Left ventricle myocardium inferior (tissue), 1 donor: ENCODE data around the gene TNFAIP8L2. TPM values are rescaled to one million over a fixed set of nuclear protein-coding genes. Genes with fewer than 3 reads are reported as not detected.

Source experiments
- DNase-seq: peaks from one replicate; pipeline ENCODE4 v3.0.0-alpha.2; 2020
- H3K27ac ChIP-seq: fragments of 200-600 bp; replicated peaks from 2 replicates; pipeline ENCODE4 v1.8.0; 2021
- H3K27me3 ChIP-seq: fragments of 200-600 bp; 2 replicates; pipeline ENCODE4 v1.8.0; 2021; ENCODE audit warnings: low read depth
- H3K36me3 ChIP-seq: fragments of 200-600 bp; 2 replicates; pipeline ENCODE4 v1.8.0; 2021
- H3K4me1 ChIP-seq: fragments of 200-600 bp; 2 replicates; pipeline ENCODE4 v1.8.0; 2021
- H3K4me3 ChIP-seq: fragments of 200-600 bp; 2 replicates; pipeline ENCODE4 v1.8.0; 2021; ENCODE audit warnings: mild to moderate bottlenecking, moderate library complexity
- H3K9me3 ChIP-seq: fragments of 200-600 bp; replicated peaks from 2 replicates; pipeline ENCODE4 v1.8.0; 2021
- intact Hi-C: fragments of 100-400 bp; cut with micrococcal nuclease; formaldehyde crosslinking; loops from one replicate; pipeline ENCODE4 v1.11.0; 2022
- total RNA-seq: library from RNA; stranded (reverse); fragmentation: NEBNext Ultra II Directional; extraction: Animal tissue kit (Norgen Biotek cat#: 25700); gene quantifications from one replicate; pipeline ENCODE4 v1.2.1, GENCODE V29; 2021
- TF ChIP-seq, protein P1 (sequence below): fragments of 200-600 bp; IDR thresholded peaks from 2 replicates; pipeline ENCODE4 v1.8.0; 2021; ENCODE audit warnings: antibody characterized with exemption, mild to moderate bottlenecking, borderline replicate concordance
- donor health status: DM: no; HTN: yes; CAD: no; lungs with severe emphysema.

Gene TNFAIP8L2
- total RNA-seq, 1 donor from 2014 or later: 0.88 TPM

GRCh38 chr1:151134396-151134795 is 22.1 kb upstream of the TNFAIP8L2 start:
- TF ChIP-seq, protein P1, sequence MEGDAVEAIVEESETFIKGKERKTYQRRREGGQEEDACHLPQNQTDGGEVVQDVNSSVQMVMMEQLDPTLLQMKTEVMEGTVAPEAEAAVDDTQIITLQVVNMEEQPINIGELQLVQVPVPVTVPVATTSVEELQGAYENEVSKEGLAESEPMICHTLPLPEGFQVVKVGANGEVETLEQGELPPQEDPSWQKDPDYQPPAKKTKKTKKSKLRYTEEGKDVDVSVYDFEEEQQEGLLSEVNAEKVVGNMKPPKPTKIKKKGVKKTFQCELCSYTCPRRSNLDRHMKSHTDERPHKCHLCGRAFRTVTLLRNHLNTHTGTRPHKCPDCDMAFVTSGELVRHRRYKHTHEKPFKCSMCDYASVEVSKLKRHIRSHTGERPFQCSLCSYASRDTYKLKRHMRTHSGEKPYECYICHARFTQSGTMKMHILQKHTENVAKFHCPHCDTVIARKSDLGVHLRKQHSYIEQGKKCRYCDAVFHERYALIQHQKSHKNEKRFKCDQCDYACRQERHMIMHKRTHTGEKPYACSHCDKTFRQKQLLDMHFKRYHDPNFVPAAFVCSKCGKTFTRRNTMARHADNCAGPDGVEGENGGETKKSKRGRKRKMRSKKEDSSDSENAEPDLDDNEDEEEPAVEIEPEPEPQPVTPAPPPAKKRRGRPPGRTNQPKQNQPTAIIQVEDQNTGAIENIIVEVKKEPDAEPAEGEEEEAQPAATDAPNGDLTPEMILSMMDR: no peak
- Histone ChIP-seq H3K36me3 (peaks cover 72% of the 10 kb centered on the region), H3K4me3 (no peak overlapping the region), H3K4me1 (peaks cover 22% of the 10 kb centered on the region), H3K9me3 (no peaks in the 10 kb centered on the region), H3K27ac (no peak overlapping the region), H3K27me3 (no peaks in the 10 kb centered on the region)
- DNase-seq: no peak
- intact Hi-C loops: no loop called here

GRCh38 chr1:151134991-151135390 is 21.5 kb upstream of the TNFAIP8L2 start:
- H3K27me3 ChIP-seq: no peaks in the 10 kb centered on the region
- peaks cover 22% of the 10 kb centered on the region for H3K4me1 ChIP-seq
- TF ChIP-seq, protein P1: no peak
- DNase-seq: no peak
- no peak overlapping the region for H3K27ac ChIP-seq
- H3K4me3 ChIP-seq: no peak overlapping the region
- H3K36me3 ChIP-seq: peaks cover 78% of the 10 kb centered on the region
- no peaks in the 10 kb centered on the region for H3K9me3 ChIP-seq
- intact Hi-C loops: no loop called here

DNA sequence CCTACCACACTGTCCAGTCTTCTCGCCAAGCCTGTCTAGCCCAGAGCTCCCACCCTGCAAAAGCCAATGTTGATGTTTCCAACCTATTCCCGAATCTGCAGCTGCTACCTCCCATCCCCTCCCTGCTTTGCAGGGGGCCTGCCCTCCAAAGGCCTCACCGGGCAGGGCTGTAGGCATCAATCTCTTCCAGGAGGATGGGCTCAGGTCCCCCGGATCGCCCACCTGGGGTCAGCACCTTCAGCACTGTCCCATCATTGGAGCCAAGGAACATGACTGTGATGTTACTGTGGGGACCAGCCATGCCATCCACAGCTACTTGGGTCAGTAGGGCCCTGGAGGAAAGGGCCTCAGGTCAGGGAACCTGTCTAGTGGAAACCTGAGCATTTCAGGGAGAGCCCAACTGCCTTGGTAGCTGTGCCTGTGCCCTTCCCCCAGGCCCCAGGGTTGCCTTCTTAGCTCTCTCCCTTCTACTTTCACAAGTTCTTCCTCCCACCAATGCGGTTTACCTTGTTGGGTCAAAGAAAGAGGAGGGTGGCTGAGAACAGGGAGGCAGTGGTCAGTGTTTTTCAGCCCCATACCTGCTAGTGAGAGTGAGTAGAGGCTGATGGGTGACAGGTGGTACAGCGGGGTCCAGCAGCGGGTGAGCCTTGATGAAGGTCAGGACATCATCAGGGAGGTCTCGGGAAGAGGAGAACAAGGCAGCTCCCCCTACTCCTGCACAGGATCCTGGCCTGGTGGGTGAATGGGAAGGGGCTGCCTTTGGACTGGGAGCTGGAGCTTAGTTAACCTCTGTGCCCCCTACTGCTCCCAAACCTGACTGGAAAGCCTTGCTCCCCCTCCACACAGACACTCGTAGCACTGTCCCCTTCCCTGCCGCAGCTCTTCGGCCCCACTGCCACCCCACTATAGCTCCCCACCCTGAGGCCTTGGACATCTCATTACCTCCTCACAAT is 20.7 kb upstream of the TNFAIP8L2 start:
- H3K27me3 ChIP-seq: no peaks in the 10 kb centered on the region
- no peaks in the 10 kb centered on the region for H3K9me3 ChIP-seq
- H3K4me1 ChIP-seq: peaks cover 22% of the 10 kb centered on the region
- TF ChIP-seq, protein P1: no peak
- no peak overlapping the region for H3K4me3 ChIP-seq
- no peak for DNase-seq
- no peak overlapping the region for H3K27ac ChIP-seq
- peaks cover 84% of the 10 kb centered on the region for H3K36me3 ChIP-seq
- intact Hi-C loops: loop anchor here (2.0 kb wide), 1 partner anchor 29 kb away; no protein-coding TSS in a partner anchor

DNA sequence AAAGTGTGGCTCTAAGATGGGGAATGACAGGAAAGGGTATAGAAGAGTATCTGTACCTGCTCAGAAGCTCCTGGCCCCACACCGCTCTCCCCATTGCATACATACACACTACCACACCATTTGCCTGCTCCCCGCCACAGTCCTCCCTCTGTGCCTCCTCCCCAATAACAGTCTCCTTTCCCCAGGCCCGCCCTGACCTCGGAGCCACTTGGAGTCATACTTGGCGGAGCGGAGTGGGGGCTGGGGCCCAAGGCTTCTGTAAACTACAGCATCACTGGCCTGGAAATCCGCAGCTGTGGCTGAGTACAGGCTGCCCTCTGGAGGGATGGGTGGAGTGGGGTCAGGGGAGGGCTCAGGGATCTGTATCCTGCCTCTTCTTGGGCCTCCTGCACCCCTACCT is 18.7 kb upstream of the TNFAIP8L2 start:
- H3K36me3 ChIP-seq: peaks cover 78% of the 10 kb centered on the region
- H3K4me1 ChIP-seq: peaks cover 20% of the 10 kb centered on the region
- intact Hi-C loops: loop anchor here (2.0 kb wide), 1 partner anchor 31 kb away; no protein-coding TSS in a partner anchor
- H3K9me3 ChIP-seq: no peaks in the 10 kb centered on the region
- no peaks in the 10 kb centered on the region for H3K27me3 ChIP-seq
- no peak for DNase-seq
- H3K4me3 ChIP-seq: no peak overlapping the region
- H3K27ac ChIP-seq: no peak overlapping the region
- TF ChIP-seq, protein P1: no peak

GRCh38 chr1:151142411-151143056 is 13.9 kb upstream of the TNFAIP8L2 start:
- no peaks in the 10 kb centered on the region for H3K27me3 ChIP-seq
- peaks cover 30% of the 10 kb centered on the region for H3K36me3 ChIP-seq
- no peak for DNase-seq
- TF ChIP-seq, protein P1: no peak
- H3K9me3 ChIP-seq: no peaks in the 10 kb centered on the region
- peak overlapping the region; percentile 90 for H3K4me3 ChIP-seq
- H3K27ac ChIP-seq: peak overlapping the region; percentile 92
- intact Hi-C loops: no loop called here
- peaks cover 65% of the 10 kb centered on the region for H3K4me1 ChIP-seq
